ENCODE data around the gene CLIC4. TPM values are rescaled to one million over a fixed set of nuclear protein-coding genes. Genes with fewer than 3 reads are reported as not detected.
"Not testable (repeated sequence)": the region's sequence is repeated elsewhere in the genome, so short reads cannot be mapped to it uniquely, and the experiment has no call there.

Gene CLIC4
- total and polyA plus RNA-seq, 2 experiments from 2014 or later, result 92.5 to 308 TPM

- peaks cover 96% of the 10 kb centered on the region for H3K79me2 ChIP-seq (replicated peaks; ENCODE audit: insufficient read depth)
- Mint-ChIP-seq H3K4me1 (peaks cover 3% of the 10 kb centered on the region; the same call in 1 of the 3 replicates), H3K9me3 (no peaks in the 10 kb centered on the region), H3K36me3 (ENCODE audit: low read depth) (peaks cover 26% of the 10 kb centered on the region), H3K27me3 (ENCODE audit: insufficient read depth, low read depth, poor library complexity) (no peaks in the 10 kb centered on the region), H3K4me3 (no peak overlapping the region), H3K27ac (peak overlapping the region; percentile 86; the same call in 1 of the 2 replicates)
- ATAC-seq, result no peak
- peak overlapping the region; percentile 8; the same call in 1 of the 2 replicates for H3K27ac ChIP-seq (ENCODE audit: low read depth)
- no peak for DNase-seq (ENCODE audit: low spot score)
- no peaks in the 10 kb centered on the region for H3K36me3 ChIP-seq (ENCODE audit: insufficient read depth)
- H3K4me3 ChIP-seq, result no peak overlapping the region
- peaks cover 23% of the 10 kb centered on the region; the same call in 1 of the 2 replicates for H4K20me1 ChIP-seq (replicated peaks; ENCODE audit: insufficient read depth)
- TF ChIP-seq EZH2 (IDR thresholded peaks at IDR 0.05; ENCODE audit: low read depth, unreplicated experiment) (no peak), ZNF331 (CRISPR knock-in tag; IDR thresholded peaks at IDR 0.05; ENCODE audit: low read depth) (no peak), ZNF114 (CRISPR knock-in tag; IDR thresholded peaks at IDR 0.05) (no peak), ZNF462 (CRISPR knock-in tag; IDR thresholded peaks at IDR 0.05) (no peak), JUNB (IDR thresholded peaks at IDR 0.05; ENCODE audit: unreplicated experiment) (no peak), STAT1 (IDR thresholded peaks at IDR 0.05; ENCODE audit: unreplicated experiment) (no peak), NANOG (IDR thresholded peaks at IDR 0.05; ENCODE audit: borderline replicate concordance) (no peak), CTCF (conservative IDR thresholded peaks at IDR 0.05; ENCODE audit: low read depth in 2 of 2) (no peak), REST (IDR thresholded peaks at IDR 0.05; ENCODE audit: unreplicated experiment) (no peak)
- H3K27me3 ChIP-seq (ENCODE audit: insufficient read depth), result no peaks in the 10 kb centered on the region
- peaks cover 4% of the 10 kb centered on the region; the same call in 1 of the 2 replicates for H3K4me1 ChIP-seq (ENCODE audit: insufficient read depth)
- no peaks in the 10 kb centered on the region for H3F3A ChIP-seq (replicated peaks; ENCODE audit: low read depth)
- no peak overlapping the region for H3K4me2 ChIP-seq
- H3K9me2 ChIP-seq (ENCODE audit: insufficient read depth), result no peaks in the 10 kb centered on the region
- H2AFZ ChIP-seq, result no peak overlapping the region
Observed at GRCh38 chr1:24806588-24806987, 61.3 kb downstream of the CLIC4 start.

GRCh38 chr1:24811494-24811893 is 66.2 kb downstream of the CLIC4 start:
- peaks cover 14% of the 10 kb centered on the region; the same call in 1 of the 2 replicates for H4K20me1 ChIP-seq (replicated peaks; ENCODE audit: insufficient read depth)
- H3K4me2 ChIP-seq, result not testable (repeated sequence)

More at GRCh38 chr1:24811494-24811893, 66.2 kb downstream of the CLIC4 start:
- H3K27ac Mint-ChIP-seq; H3K4me1 Mint-ChIP-seq; H3K4me3 ChIP-seq; H3F3A ChIP-seq (replicated peaks; ENCODE audit: low read depth); H3K27me3 Mint-ChIP-seq (ENCODE audit: insufficient read depth, low read depth, poor library complexity); H3K9me2 ChIP-seq (ENCODE audit: insufficient read depth); H2AFZ ChIP-seq; ATAC-seq; H3K36me3 ChIP-seq (ENCODE audit: insufficient read depth); H3K4me3 Mint-ChIP-seq; H3K9me3 Mint-ChIP-seq; DNase-seq (ENCODE audit: low spot score); H3K27ac ChIP-seq (ENCODE audit: low read depth); H3K4me1 ChIP-seq (ENCODE audit: insufficient read depth); H3K27me3 ChIP-seq (ENCODE audit: insufficient read depth): not testable (repeated sequence)
- peaks cover 100% of the 10 kb centered on the region for H3K79me2 ChIP-seq (replicated peaks; ENCODE audit: insufficient read depth)
- H3K36me3 Mint-ChIP-seq (ENCODE audit: low read depth), result peaks cover 49% of the 10 kb centered on the region

Measured in GM23338 (cell line).